HepG2 (cell line): ENCODE results near the gene WNT2. TPM values are rescaled to one million over a fixed set of nuclear protein-coding genes. Genes with fewer than 3 reads are reported as not detected.

Source experiments
- ATAC-seq: fragments of 200-7000 bp; cut with Tn5 transposase; 3 replicates; pipeline ENCODE4 v1.9.1; 2020; ENCODE audit warnings: mild to moderate bottlenecking, moderate library complexity
- BruUV-seq: library from RNA; stranded (reverse); fragments of 400-500 nt; replicated peaks from 2 replicates; lab custom pipeline; 2021; lab: Mats Ljungman, UMichigan
- CTCF ChIA-PET: fragments of 300-600 bp; formaldehyde crosslinking; extraction: SDS; loops from one replicate; lab custom pipeline; 2021; ENCODE audit warnings: low total read pairs, inconsistent platforms, low intra/inter-chr PET ratio; lab: Yijun Ruan, JAX
- POLR2A ChIA-PET: fragments of 350-600 bp; sonication (Branson Sonifier 250); formaldehyde crosslinking; loops from one replicate; lab custom pipeline; 2020; ENCODE audit warnings: antibody characterized with exemption, inconsistent platforms; lab: Yijun Ruan, JAX
- DNase-seq: peaks from one replicate; pipeline ENCODE4 v3.0.0-alpha.2; 2015; ENCODE audit warnings: low spot score
- FAIRE-seq: peaks from 3 replicates; lab custom pipeline; 2011; peaks lifted over from hg19 to GRCh38; lab: Jason Lieb, UNC
- H2AFZ ChIP-seq: one replicate; pipeline ENCODE4 v1.6.1; 2011; ENCODE audit warnings: low read length, inconsistent platforms
- H3K27ac ChIP-seq: fragments of 300-600 bp; 3 replicates; pipeline ENCODE4 v1.8.0; 2011; ENCODE audit warnings: mixed run types, mild to moderate bottlenecking, mixed read lengths, low read length, inconsistent platforms; ENCODE audit not compliant: insufficient read depth; ENCODE audit errors: extremely low read length
- H3K27me3 ChIP-seq, 2 experiments: fragments of 200-600 bp in 1 of 2; 2 replicates in 1 of 2; 3 replicates in 1 of 2; pipeline versions ENCODE4 v1.6.0 to v1.8.0; 2011; ENCODE audit warnings: low read length in 2 of 2, mild to moderate bottlenecking in 2 of 2, moderate library complexity in 2 of 2, inconsistent platforms in 1 of 2; ENCODE audit not compliant: insufficient read depth in 2 of 2, control insufficient read depth in 1 of 2
- H3K36me3 ChIP-seq, 2 experiments: fragments of 200-600 bp in 1 of 2; replicated peaks in 1 of 2; 2 replicates in 1 of 2; 3 replicates in 1 of 2; pipeline versions ENCODE4 v1.5.1 to v1.8.0; 2011; ENCODE audit warnings: low read length in 2 of 2, inconsistent platforms in 1 of 2; ENCODE audit not compliant: insufficient read depth in 2 of 2, control insufficient read depth in 1 of 2
- H3K4me1 ChIP-seq: 2 replicates; pipeline ENCODE4 v1.5.1; 2012; ENCODE audit warnings: low read length, inconsistent platforms; ENCODE audit not compliant: insufficient read depth
- H3K4me2 ChIP-seq: 2 replicates; pipeline ENCODE4 v1.6.0; 2011; ENCODE audit warnings: low read depth, low read length, inconsistent platforms
- H3K4me3 ChIP-seq, 3 experiments: fragments of 200-600 bp in 1 of 3; sonication (generic), shearing (Covaris generic) in 1 of 3; replicated peaks in 1 of 3; 2 replicates each; pipeline ENCODE4 v1.5.1; 2011 to 2016; ENCODE audit warnings: low read length in 3 of 3, inconsistent platforms in 2 of 3, low read depth in 2 of 3, mild to moderate bottlenecking in 2 of 3, control low read depth in 1 of 3, mixed read lengths in 1 of 3; ENCODE audit not compliant: insufficient read depth in 1 of 3
- H3K79me2 ChIP-seq: one replicate; pipeline ENCODE4 v1.6.1; 2011; ENCODE audit warnings: low read length, inconsistent platforms; ENCODE audit not compliant: insufficient read depth
- H3K9ac ChIP-seq: 2 replicates; pipeline ENCODE4 v1.6.0; 2011; ENCODE audit warnings: mild to moderate bottlenecking, low read depth, low read length, inconsistent platforms; ENCODE audit not compliant: insufficient read depth
- H3K9me3 ChIP-seq: 2 replicates; pipeline ENCODE4 v1.5.1; 2012; ENCODE audit warnings: mild to moderate bottlenecking, low read length
- H4K20me1 ChIP-seq: 2 replicates; pipeline ENCODE4 v1.6.0; 2011; ENCODE audit warnings: inconsistent platforms, mild to moderate bottlenecking, low read length, moderate library complexity; ENCODE audit not compliant: insufficient read depth
- HNF4A ChIP-seq: sonication (generic); formaldehyde crosslinking; IDR thresholded peaks from 2 replicates; pipeline ENCODE4 v1.4.0; 2020; ENCODE audit warnings: missing genetic modification reagents
- KLF12 ChIP-seq: sonication (generic); formaldehyde crosslinking; IDR thresholded peaks from 2 replicates; pipeline ENCODE4 v1.4.0; 2020; ENCODE audit warnings: missing genetic modification reagents, borderline replicate concordance
- MED1 ChIP-seq: sonication (generic); formaldehyde crosslinking; IDR thresholded peaks from 2 replicates; pipeline ENCODE4 v1.4.0; 2020; ENCODE audit warnings: missing genetic modification reagents
- POLR2A ChIP-seq, 2 experiments: IDR thresholded peaks; 2 replicates each; pipeline ENCODE4 v1.6.1; 2011; ENCODE audit warnings: low read depth in 2 of 2, low read length in 2 of 2, mild to moderate bottlenecking in 1 of 2, moderate library complexity in 1 of 2; ENCODE audit not compliant: insufficient read depth in 1 of 2
- TBX3 ChIP-seq: fragments of 450-650 bp; IDR thresholded peaks from 2 replicates; pipeline ENCODE4 v1.6.1; 2017; ENCODE audit warnings: antibody characterized with exemption, mild to moderate bottlenecking, inconsistent platforms, borderline replicate concordance
- ZNF180 ChIP-seq: sonication (generic); formaldehyde crosslinking; IDR thresholded peaks from 2 replicates; pipeline ENCODE4 v1.4.0; 2020; ENCODE audit warnings: low read depth, missing genetic modification reagents, borderline replicate concordance
- ZNF253 ChIP-seq: sonication (generic); formaldehyde crosslinking; IDR thresholded peaks from 2 replicates; pipeline ENCODE4 v1.8.0; 2022; ENCODE audit warnings: mild to moderate bottlenecking, missing genetic modification reagents, borderline replicate concordance
- ZNF564 ChIP-seq: sonication (generic); formaldehyde crosslinking; IDR thresholded peaks from 2 replicates; pipeline ENCODE4 v1.8.1; 2023; ENCODE audit warnings: mild to moderate bottlenecking, missing genetic modification reagents
- WGBS: methylation state at CpG from one replicate; pipeline ENCODE4 v1.1.6; 2017; ENCODE audit warnings: low lambda C conversion rate; 5-methylcytosine and 5-hydroxymethylcytosine counted together
- in situ Hi-C: cut with HindIII; loops from 2 replicates; pipeline ENCODE4 v1.10.0; 2017; ENCODE audit warnings: low pct_unique_long_range_greater_than_20kb; ENCODE audit not compliant: extremely low pct_ligation_motif_present
- intact Hi-C: fragments of 100-400 bp; cut with micrococcal nuclease; formaldehyde crosslinking; loops from one replicate; pipeline ENCODE4 v1.10.0; 2022; ENCODE audit not compliant: unreplicated experiment
- polyA plus RNA-seq, 8 experiments: library from polyadenylated mRNA; depleted of rRNA in 3 of 8; stranded (reverse) in 7 of 8; unstranded in 1 of 8; fragments of >200 nt; fragmentation: Illumina TruSeq in 4 of 8; extraction: Trizol in 4 of 8; gene quantifications; 2 replicates each; pipeline versions ENCODE4 v1.2.1 to v1.2.3, GENCODE V29; 2011 to 2016; ENCODE audit warnings: low read depth in 4 of 8, missing spikeins in 1 of 8, mixed read lengths in 1 of 8; ENCODE audit not compliant: insufficient read depth in 1 of 8
- total RNA-seq, 5 experiments: library from RNA; depleted of rRNA; stranded (reverse); fragments of >200 nt; fragmentation: Illumina TruSeq; extraction: Trizol; gene quantifications; 2 replicates each; pipeline ENCODE4 v1.2.3, GENCODE V29; 2016; ENCODE audit warnings: low read depth in 1 of 5
- TF ChIP-seq, protein P1 (sequence below): sonication (generic); formaldehyde crosslinking; IDR thresholded peaks from 2 replicates; pipeline ENCODE4 v1.5.0; 2020; ENCODE audit warnings: mild to moderate bottlenecking, missing genetic modification reagents
- TF ChIP-seq, protein P2 (sequence below): sonication (generic); formaldehyde crosslinking; IDR thresholded peaks from 2 replicates; pipeline ENCODE4 v1.4.0; 2020; ENCODE audit warnings: mild to moderate bottlenecking, missing genetic modification reagents
- TF ChIP-seq, protein P3 (sequence below): sonication (generic); formaldehyde crosslinking; conservative IDR thresholded peaks from 2 replicates; pipeline ENCODE4 v1.4.0; 2020; ENCODE audit warnings: missing genetic modification reagents
- TF ChIP-seq, protein P4 (sequence below): sonication (generic); formaldehyde crosslinking; IDR thresholded peaks from 2 replicates; pipeline ENCODE4 v1.9.0; 2022; ENCODE audit warnings: missing genetic modification reagents, mild to moderate bottlenecking, borderline replicate concordance

WNT2 gene
- total and polyA plus RNA-seq, 2 of the 13 experiments (the other 11 are each of a cell fraction or from before 2014, with no cell fraction given): not detected

DNA sequence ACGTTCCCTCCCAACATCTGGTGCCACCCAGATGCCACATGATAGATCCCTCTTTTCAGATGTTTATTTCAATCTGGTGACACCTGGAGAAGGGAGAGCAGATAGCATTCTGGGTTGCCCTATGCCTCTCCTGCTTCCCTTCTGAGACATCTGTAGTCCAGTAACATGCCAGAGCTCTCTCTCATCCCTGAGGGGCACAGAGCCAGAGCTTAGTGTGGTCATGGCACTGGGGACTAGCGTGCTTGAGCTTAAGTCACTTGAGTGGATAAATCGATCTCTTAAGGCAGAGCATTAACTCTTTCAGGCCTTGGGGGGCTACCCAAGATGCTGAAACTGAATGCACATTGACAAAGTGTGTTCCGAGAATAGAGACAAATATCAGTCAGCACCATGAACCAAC lies 47.9 kb downstream of the WNT2 start:
- Histone ChIP-seq H3K79me2 (no peaks in the 10 kb centered on the region), H3K4me3 (no peak overlapping the region), H3K27me3 (peaks cover 0 to 48% of the 10 kb centered on the region in 2 experiments; a peak in 4 of 5 replicates), H4K20me1 (no peaks in the 10 kb centered on the region), H3K4me1 (no peaks in the 10 kb centered on the region), H3K27ac (no peak overlapping the region), H3K9ac (no peak overlapping the region), H3K36me3 (no peaks in the 10 kb centered on the region), H2AFZ (no peak overlapping the region), H3K9me3 (no peaks in the 10 kb centered on the region), H3K4me2 (no peak overlapping the region)
- DNase-seq (no peak), ATAC-seq (no peak), FAIRE-seq (no peak)
- BruUV-seq: no TSS peak
- intact Hi-C loops: no loop called here
- whole genome bisulfite sequencing: 2% methylated on average over 4 of the region's 4 CpGs
- ChIA-PET CTCF (no interaction called here), POLR2A (no interaction called here)
- TF ChIP-seq ZNF180 (CRISPR knock-in tag): no peak
- no peak for TF ChIP-seq POLR2A (IDR thresholded peaks at IDR 0.05; ENCODE audit: insufficient read depth in 1 of 2, low read depth in 2 of 2, low read length in 2 of 2)
- TF ChIP-seq, protein P1, sequence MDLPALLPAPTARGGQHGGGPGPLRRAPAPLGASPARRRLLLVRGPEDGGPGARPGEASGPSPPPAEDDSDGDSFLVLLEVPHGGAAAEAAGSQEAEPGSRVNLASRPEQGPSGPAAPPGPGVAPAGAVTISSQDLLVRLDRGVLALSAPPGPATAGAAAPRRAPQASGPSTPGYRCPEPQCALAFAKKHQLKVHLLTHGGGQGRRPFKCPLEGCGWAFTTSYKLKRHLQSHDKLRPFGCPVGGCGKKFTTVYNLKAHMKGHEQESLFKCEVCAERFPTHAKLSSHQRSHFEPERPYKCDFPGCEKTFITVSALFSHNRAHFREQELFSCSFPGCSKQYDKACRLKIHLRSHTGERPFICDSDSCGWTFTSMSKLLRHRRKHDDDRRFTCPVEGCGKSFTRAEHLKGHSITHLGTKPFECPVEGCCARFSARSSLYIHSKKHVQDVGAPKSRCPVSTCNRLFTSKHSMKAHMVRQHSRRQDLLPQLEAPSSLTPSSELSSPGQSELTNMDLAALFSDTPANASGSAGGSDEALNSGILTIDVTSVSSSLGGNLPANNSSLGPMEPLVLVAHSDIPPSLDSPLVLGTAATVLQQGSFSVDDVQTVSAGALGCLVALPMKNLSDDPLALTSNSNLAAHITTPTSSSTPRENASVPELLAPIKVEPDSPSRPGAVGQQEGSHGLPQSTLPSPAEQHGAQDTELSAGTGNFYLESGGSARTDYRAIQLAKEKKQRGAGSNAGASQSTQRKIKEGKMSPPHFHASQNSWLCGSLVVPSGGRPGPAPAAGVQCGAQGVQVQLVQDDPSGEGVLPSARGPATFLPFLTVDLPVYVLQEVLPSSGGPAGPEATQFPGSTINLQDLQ: no peak
- TF ChIP-seq MED1: no peak
- no peak for TF ChIP-seq HNF4A (CRISPR knock-in tag)
- in situ Hi-C loops: no loop called here

DNA sequence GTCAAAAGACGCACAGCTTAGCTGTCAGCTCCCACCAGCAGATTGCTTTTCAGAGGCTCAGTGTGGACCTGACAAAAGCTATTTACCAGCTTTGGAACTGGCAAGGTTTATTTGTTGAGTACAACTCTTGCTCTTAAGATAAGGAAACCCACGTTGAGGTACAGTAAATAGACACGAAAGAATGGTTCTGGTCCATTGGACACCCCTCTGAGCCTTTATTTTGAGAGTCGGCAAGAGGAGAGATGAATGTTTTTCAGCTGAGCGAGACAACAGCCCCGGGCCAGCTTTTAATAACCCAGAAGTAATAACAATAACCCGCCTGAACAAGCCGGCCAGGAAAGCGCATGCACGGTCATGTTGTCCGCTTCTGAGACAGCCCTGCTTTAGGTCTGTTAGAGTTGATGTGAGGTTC lies 49.0 kb downstream of the WNT2 start:
- no peak overlapping the region for H3K9ac ChIP-seq
- H4K20me1 ChIP-seq: no peaks in the 10 kb centered on the region
- DNase-seq (no peak), FAIRE-seq (no peak), ATAC-seq (no peak)
- CTCF ChIA-PET: no interaction called here
- H3K79me2 ChIP-seq: no peaks in the 10 kb centered on the region
- in situ Hi-C loops: no loop called here
- no peak overlapping the region for H2AFZ ChIP-seq
- no peaks in the 10 kb centered on the region for H3K4me1 ChIP-seq
- no TSS peak for BruUV-seq
- peaks cover 0 to 52% of the 10 kb centered on the region in 2 experiments; a peak in 4 of 5 replicates for H3K27me3 ChIP-seq
- WGBS: 32% methylated on average over 11 of the region's 11 CpGs
- intact Hi-C loops: no loop called here
- H3K27ac ChIP-seq: no peak overlapping the region
- no peaks in the 10 kb centered on the region for H3K9me3 ChIP-seq
- H3K4me2 ChIP-seq: no peak overlapping the region
- POLR2A ChIA-PET: no interaction called here
- H3K4me3 ChIP-seq: no peak overlapping the region
- no peaks in the 10 kb centered on the region for H3K36me3 ChIP-seq
- TF ChIP-seq, protein P2, sequence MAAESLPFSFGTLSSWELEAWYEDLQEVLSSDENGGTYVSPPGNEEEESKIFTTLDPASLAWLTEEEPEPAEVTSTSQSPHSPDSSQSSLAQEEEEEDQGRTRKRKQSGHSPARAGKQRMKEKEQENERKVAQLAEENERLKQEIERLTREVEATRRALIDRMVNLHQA: no peak
- TF ChIP-seq TBX3 (no peak), ZNF564 (CRISPR knock-in tag) (no peak), KLF12 (CRISPR knock-in tag) (no peak), ZNF253 (CRISPR knock-in tag) (no peak)
- TF ChIP-seq, protein P3, sequence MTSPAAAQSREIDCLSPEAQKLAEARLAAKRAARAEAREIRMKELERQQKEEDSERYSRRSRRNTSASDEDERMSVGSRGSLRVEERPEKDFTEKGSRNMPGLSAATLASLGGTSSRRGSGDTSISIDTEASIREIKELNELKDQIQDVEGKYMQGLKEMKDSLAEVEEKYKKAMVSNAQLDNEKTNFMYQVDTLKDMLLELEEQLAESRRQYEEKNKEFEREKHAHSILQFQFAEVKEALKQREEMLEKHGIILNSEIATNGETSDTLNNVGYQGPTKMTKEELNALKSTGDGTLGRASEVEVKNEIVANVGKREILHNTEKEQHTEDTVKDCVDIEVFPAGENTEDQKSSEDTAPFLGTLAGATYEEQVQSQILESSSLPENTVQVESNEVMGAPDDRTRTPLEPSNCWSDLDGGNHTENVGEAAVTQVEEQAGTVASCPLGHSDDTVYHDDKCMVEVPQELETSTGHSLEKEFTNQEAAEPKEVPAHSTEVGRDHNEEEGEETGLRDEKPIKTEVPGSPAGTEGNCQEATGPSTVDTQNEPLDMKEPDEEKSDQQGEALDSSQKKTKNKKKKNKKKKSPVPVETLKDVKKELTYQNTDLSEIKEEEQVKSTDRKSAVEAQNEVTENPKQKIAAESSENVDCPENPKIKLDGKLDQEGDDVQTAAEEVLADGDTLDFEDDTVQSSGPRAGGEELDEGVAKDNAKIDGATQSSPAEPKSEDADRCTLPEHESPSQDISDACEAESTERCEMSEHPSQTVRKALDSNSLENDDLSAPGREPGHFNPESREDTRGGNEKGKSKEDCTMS (CRISPR knock-in tag): no peak
- TF ChIP-seq, protein P4, sequence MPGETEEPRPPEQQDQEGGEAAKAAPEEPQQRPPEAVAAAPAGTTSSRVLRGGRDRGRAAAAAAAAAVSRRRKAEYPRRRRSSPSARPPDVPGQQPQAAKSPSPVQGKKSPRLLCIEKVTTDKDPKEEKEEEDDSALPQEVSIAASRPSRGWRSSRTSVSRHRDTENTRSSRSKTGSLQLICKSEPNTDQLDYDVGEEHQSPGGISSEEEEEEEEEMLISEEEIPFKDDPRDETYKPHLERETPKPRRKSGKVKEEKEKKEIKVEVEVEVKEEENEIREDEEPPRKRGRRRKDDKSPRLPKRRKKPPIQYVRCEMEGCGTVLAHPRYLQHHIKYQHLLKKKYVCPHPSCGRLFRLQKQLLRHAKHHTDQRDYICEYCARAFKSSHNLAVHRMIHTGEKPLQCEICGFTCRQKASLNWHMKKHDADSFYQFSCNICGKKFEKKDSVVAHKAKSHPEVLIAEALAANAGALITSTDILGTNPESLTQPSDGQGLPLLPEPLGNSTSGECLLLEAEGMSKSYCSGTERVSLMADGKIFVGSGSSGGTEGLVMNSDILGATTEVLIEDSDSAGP (CRISPR knock-in tag): no peak
